HEK293 (cell line): ENCODE measurements around the gene NR3C2.

Experiments
- EGR2 ChIP-seq: fragments of 450-650 bp; formaldehyde crosslinking; IDR thresholded peaks from 2 replicates; pipeline ENCODE4 v1.5.1; 2016; ENCODE audit warnings: low read depth, missing biosample characterization, missing genetic modification characterization
- HOXC10 ChIP-seq: sonication (generic); formaldehyde crosslinking; IDR thresholded peaks from 2 replicates; pipeline ENCODE4 v1.8.1; 2023; ENCODE audit warnings: mild to moderate bottlenecking, missing genetic modification reagents
- HOXD13 ChIP-seq: sonication (generic); formaldehyde crosslinking; IDR thresholded peaks from 2 replicates; pipeline ENCODE4 v1.8.0; 2022; ENCODE audit warnings: missing genetic modification reagents, borderline replicate concordance
- KLF9 ChIP-seq: fragments of 450-650 bp; formaldehyde crosslinking; IDR thresholded peaks from 2 replicates; pipeline ENCODE4 v1.5.1; 2016; ENCODE audit warnings: missing biosample characterization, missing genetic modification characterization, low read depth
- RBAK ChIP-seq: fragments of 450-650 bp; formaldehyde crosslinking; IDR thresholded peaks from 2 replicates; pipeline ENCODE4 v1.5.1; 2016; ENCODE audit warnings: missing biosample characterization, missing genetic modification characterization
- REPIN1 ChIP-seq: fragments of 450-650 bp; formaldehyde crosslinking; IDR thresholded peaks from 2 replicates; pipeline ENCODE4 v1.5.1; 2017; ENCODE audit warnings: missing biosample characterization, missing genetic modification characterization, low read depth
- SALL2 ChIP-seq: fragments of 450-650 bp; formaldehyde crosslinking; IDR thresholded peaks from 2 replicates; pipeline ENCODE4 v1.5.0; 2017; ENCODE audit warnings: missing biosample characterization, mild to moderate bottlenecking, missing genetic modification characterization, borderline replicate concordance
- SCRT1 ChIP-seq: fragments of 450-650 bp; formaldehyde crosslinking; IDR thresholded peaks from 2 replicates; pipeline ENCODE4 v1.5.1; 2016; ENCODE audit warnings: missing biosample characterization, missing genetic modification characterization, borderline replicate concordance
- SP7 ChIP-seq: fragments of 450-650 bp; formaldehyde crosslinking; IDR thresholded peaks from 2 replicates; pipeline ENCODE4 v1.5.1; 2016; ENCODE audit warnings: missing biosample characterization, missing genetic modification characterization
- YY2 ChIP-seq: fragments of 450-650 bp; formaldehyde crosslinking; IDR thresholded peaks from 2 replicates; pipeline ENCODE4 v1.5.1; 2016; ENCODE audit warnings: missing biosample characterization, missing genetic modification characterization
- ZBTB17 ChIP-seq: fragments of 450-650 bp; formaldehyde crosslinking; IDR thresholded peaks from 2 replicates; pipeline ENCODE4 v1.5.1; 2016; ENCODE audit warnings: missing biosample characterization, missing genetic modification characterization
- ZBTB49 ChIP-seq: fragments of 450-650 bp; formaldehyde crosslinking; IDR thresholded peaks from 2 replicates; pipeline ENCODE4 v1.5.1; 2016; ENCODE audit warnings: missing biosample characterization, missing genetic modification characterization, low read depth
- ZBTB7A ChIP-seq: fragments of 450-650 bp; formaldehyde crosslinking; IDR thresholded peaks from 2 replicates; pipeline ENCODE4 v1.5.1; 2016; ENCODE audit warnings: low read depth, missing biosample characterization, missing genetic modification characterization
- ZNF138 ChIP-seq: fragments of 450-650 bp; formaldehyde crosslinking; IDR thresholded peaks from 2 replicates; pipeline ENCODE4 v1.5.1; 2016; ENCODE audit warnings: missing biosample characterization, missing genetic modification characterization, borderline replicate concordance
- ZNF184 ChIP-seq: fragments of 450-650 bp; IDR thresholded peaks from 2 replicates; pipeline ENCODE4 v1.5.1; 2018; ENCODE audit warnings: missing biosample characterization, mild to moderate bottlenecking, missing genetic modification characterization
- ZNF211 ChIP-seq: fragments of 450-650 bp; formaldehyde crosslinking; IDR thresholded peaks from 2 replicates; pipeline ENCODE4 v1.5.1; 2016; ENCODE audit warnings: low read depth, missing biosample characterization, missing genetic modification characterization
- ZNF274 ChIP-seq, 2 experiments: fragments of 200-500 bp in 1 of 2; fragments of 450-650 bp in 1 of 2; sonication (Bioruptor generic) in 1 of 2; formaldehyde crosslinking in 1 of 2; IDR thresholded peaks; 2 replicates each; pipeline versions ENCODE4 v1.5.1 to v1.6.1; 2014 to 2016; ENCODE audit warnings: borderline replicate concordance in 1 of 2, inconsistent platforms in 1 of 2, low read length in 1 of 2, missing biosample characterization in 1 of 2, missing genetic modification characterization in 1 of 2
- ZNF311 ChIP-seq: fragments of 450-650 bp; formaldehyde crosslinking; IDR thresholded peaks from 2 replicates; pipeline ENCODE4 v1.5.1; 2017; ENCODE audit warnings: missing biosample characterization, missing genetic modification characterization, borderline replicate concordance
- ZNF341 ChIP-seq: fragments of 450-650 bp; formaldehyde crosslinking; IDR thresholded peaks from 2 replicates; pipeline ENCODE4; 2016; ENCODE audit warnings: low read depth, missing biosample characterization, missing genetic modification characterization
- ZNF362 ChIP-seq: fragments of 450-650 bp; formaldehyde crosslinking; IDR thresholded peaks from 2 replicates; pipeline ENCODE4 v1.5.1; 2016; ENCODE audit warnings: missing biosample characterization, missing genetic modification characterization
- ZNF449 ChIP-seq: fragments of 450-650 bp; formaldehyde crosslinking; IDR thresholded peaks from 2 replicates; pipeline ENCODE4 v1.5.1; 2017; ENCODE audit warnings: missing biosample characterization, mild to moderate bottlenecking, missing genetic modification characterization, moderate library complexity
- ZNF513 ChIP-seq: fragments of 450-650 bp; IDR thresholded peaks from 2 replicates; pipeline ENCODE4 v1.5.1; 2018; ENCODE audit warnings: missing biosample characterization, missing genetic modification characterization
- ZNF548 ChIP-seq: fragments of 450-650 bp; formaldehyde crosslinking; IDR thresholded peaks from 2 replicates; pipeline ENCODE4 v1.5.1; 2016; ENCODE audit warnings: missing biosample characterization, missing genetic modification characterization
- ZNF560 ChIP-seq: fragments of 450-650 bp; formaldehyde crosslinking; IDR thresholded peaks from 2 replicates; pipeline ENCODE4 v1.5.1; 2017; ENCODE audit warnings: missing biosample characterization, missing genetic modification characterization, borderline replicate concordance
- ZNF621 ChIP-seq: fragments of 450-650 bp; formaldehyde crosslinking; IDR thresholded peaks from 2 replicates; pipeline ENCODE4 v1.5.1; 2017; ENCODE audit warnings: missing biosample characterization, missing genetic modification characterization
- ZNF639 ChIP-seq: fragments of 450-650 bp; formaldehyde crosslinking; IDR thresholded peaks from 2 replicates; pipeline ENCODE4 v1.5.1; 2016; ENCODE audit warnings: missing biosample characterization, missing genetic modification characterization
- ZNF701 ChIP-seq: fragments of 450-650 bp; formaldehyde crosslinking; IDR thresholded peaks from 2 replicates; pipeline ENCODE4 v1.5.1; 2016; ENCODE audit warnings: missing biosample characterization, missing genetic modification characterization
- ZNF707 ChIP-seq: fragments of 450-650 bp; formaldehyde crosslinking; IDR thresholded peaks from 2 replicates; pipeline ENCODE4 v1.5.1; 2016; ENCODE audit warnings: missing biosample characterization, missing genetic modification characterization
- TF ChIP-seq, protein P1 (sequence below): fragments of 450-650 bp; formaldehyde crosslinking; IDR thresholded peaks from 2 replicates; pipeline ENCODE4 v1.5.1; 2016; ENCODE audit warnings: missing biosample characterization, missing genetic modification characterization
- TF ChIP-seq, protein P2 (sequence below): fragments of 450-650 bp; formaldehyde crosslinking; IDR thresholded peaks from 2 replicates; pipeline ENCODE4 v1.5.1; 2016; ENCODE audit warnings: missing biosample characterization, missing genetic modification characterization

Gene NR3C2

DNA sequence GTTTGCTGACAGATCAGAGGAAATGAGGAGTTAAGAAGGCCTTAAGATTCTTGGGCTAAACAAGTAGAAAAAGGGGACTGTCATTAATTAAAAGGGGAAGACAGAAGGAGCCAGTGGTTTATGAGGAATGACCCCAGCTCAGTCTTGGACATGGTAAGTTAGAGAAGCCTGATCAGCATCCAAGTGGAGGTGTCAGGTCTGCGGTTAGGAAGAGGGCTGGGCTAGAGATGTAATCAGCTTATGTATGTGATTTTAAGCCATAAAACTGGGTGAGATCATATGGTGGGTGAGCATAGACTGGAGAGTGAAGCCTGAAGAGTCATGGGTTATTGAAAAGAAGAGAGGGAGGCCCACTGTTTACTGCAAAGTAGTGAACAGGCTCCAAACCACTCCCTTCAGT is 246.1 kb downstream of the NR3C2 start (continued):
- TF ChIP-seq ZNF449 (tag by site-specific recombination) = no peak
- TF ChIP-seq ZNF184 (tag by site-specific recombination) = peak; percentile 72; the same call in 1 of the 2 replicates
- TF ChIP-seq ZNF138 (tag by site-specific recombination) = no peak
- no peak for TF ChIP-seq ZNF701 (tag by site-specific recombination)
- TF ChIP-seq, protein P1, sequence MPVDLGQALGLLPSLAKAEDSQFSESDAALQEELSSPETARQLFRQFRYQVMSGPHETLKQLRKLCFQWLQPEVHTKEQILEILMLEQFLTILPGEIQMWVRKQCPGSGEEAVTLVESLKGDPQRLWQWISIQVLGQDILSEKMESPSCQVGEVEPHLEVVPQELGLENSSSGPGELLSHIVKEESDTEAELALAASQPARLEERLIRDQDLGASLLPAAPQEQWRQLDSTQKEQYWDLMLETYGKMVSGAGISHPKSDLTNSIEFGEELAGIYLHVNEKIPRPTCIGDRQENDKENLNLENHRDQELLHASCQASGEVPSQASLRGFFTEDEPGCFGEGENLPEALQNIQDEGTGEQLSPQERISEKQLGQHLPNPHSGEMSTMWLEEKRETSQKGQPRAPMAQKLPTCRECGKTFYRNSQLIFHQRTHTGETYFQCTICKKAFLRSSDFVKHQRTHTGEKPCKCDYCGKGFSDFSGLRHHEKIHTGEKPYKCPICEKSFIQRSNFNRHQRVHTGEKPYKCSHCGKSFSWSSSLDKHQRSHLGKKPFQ (tag by site-specific recombination) = peak; percentile 69
- no peak for TF ChIP-seq ZNF362 (tag by site-specific recombination)
- TF ChIP-seq ZNF621 (tag by site-specific recombination) = no peak
- no peak for TF ChIP-seq ZBTB7A
- TF ChIP-seq REPIN1 (tag by site-specific recombination) = no peak
- no peak for TF ChIP-seq ZNF548
- TF ChIP-seq, protein P2, sequence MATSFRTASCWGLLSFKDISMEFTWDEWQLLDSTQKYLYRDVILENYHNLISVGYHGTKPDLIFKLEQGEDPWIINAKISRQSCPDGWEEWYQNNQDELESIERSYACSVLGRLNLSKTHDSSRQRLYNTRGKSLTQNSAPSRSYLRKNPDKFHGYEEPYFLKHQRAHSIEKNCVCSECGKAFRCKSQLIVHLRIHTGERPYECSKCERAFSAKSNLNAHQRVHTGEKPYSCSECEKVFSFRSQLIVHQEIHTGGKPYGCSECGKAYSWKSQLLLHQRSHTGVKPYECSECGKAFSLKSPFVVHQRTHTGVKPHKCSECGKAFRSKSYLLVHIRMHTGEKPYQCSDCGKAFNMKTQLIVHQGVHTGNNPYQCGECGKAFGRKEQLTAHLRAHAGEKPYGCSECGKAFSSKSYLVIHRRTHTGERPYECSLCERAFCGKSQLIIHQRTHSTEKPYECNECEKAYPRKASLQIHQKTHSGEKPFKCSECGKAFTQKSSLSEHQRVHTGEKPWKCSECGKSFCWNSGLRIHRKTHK (tag by site-specific recombination) = no peak
- no peak for TF ChIP-seq YY2
- peak; percentile 69 for TF ChIP-seq ZNF639
- TF ChIP-seq SP7 (tag by site-specific recombination) = peak; percentile 97
- no peak for TF ChIP-seq ZNF707
- no peak for TF ChIP-seq SALL2 (tag by site-specific recombination)
- no peak for TF ChIP-seq ZNF274 (IDR thresholded peaks at IDR 0.05; ENCODE audit: low read length)
- TF ChIP-seq ZNF274 (tag by site-specific recombination; IDR thresholded peaks at IDR 0.05; ENCODE audit: borderline replicate concordance) = no peak
- TF ChIP-seq RBAK = no peak
- TF ChIP-seq ZBTB17 (tag by site-specific recombination) = no peak
- TF ChIP-seq ZNF513 (tag by site-specific recombination) = no peak
- no peak for TF ChIP-seq ZBTB49 (tag by site-specific recombination)
- TF ChIP-seq ZNF311 = no peak
- TF ChIP-seq HOXD13 (CRISPR knock-in tag) = peak; percentile 72; the same call in 1 of the 2 replicates
- TF ChIP-seq SCRT1 = no peak
- TF ChIP-seq KLF9 = peak; percentile 53; the same call in 1 of the 2 replicates
- no peak for TF ChIP-seq ZNF211 (tag by site-specific recombination)
- TF ChIP-seq ZNF560 (tag by site-specific recombination) = no peak
- no peak for TF ChIP-seq ZNF341 (tag by site-specific recombination)
- TF ChIP-seq HOXC10 (CRISPR knock-in tag) = no peak
- peak; percentile 67 for TF ChIP-seq EGR2 (tag by site-specific recombination)
